Common myeloid progenitor, CD34-positive (primary cell): ENCODE data around the gene KCND1.
A peak's percentile ranks its signal among the peaks of the same experiment; 100 is the strongest.

Experiments
- CTCF ChIA-PET: fragments of 350-600 bp; sonication (Branson Sonifier 250); formaldehyde crosslinking; loops from one replicate; lab custom pipeline; 2021; ENCODE audit warnings: antibody characterized with exemption; lab: Charles Lee
- POLR2A ChIA-PET: fragments of 350-600 bp; sonication (Branson Sonifier 250); formaldehyde crosslinking; loops from one replicate; lab custom pipeline; 2021; ENCODE audit warnings: antibody characterized with exemption; lab: Charles Lee
- DNase-seq, 3 donors: peaks; one replicate each; pipeline versions ENCODE4 v3.0.0 to v3.0.0-alpha.2; 2013
- H3K27ac ChIP-seq, 2 experiments: 1 replicate in 1 of 2; 2 replicates in 1 of 2; pipeline ENCODE4 v1.7.0; 2013; ENCODE audit warnings: inconsistent platforms in 2 of 2, low read length in 2 of 2, mild to moderate bottlenecking in 2 of 2, low read depth in 1 of 2, moderate library complexity in 1 of 2; ENCODE audit not compliant: severe bottlenecking in 2 of 2, insufficient read depth in 1 of 2, poor library complexity in 1 of 2
- H3K27me3 ChIP-seq, 5 experiments: replicated peaks in 2 of 5; 1 replicate in 3 of 5; 2 replicates in 2 of 5; pipeline versions ENCODE4 v1.6.1 to v1.7.0; 2013; ENCODE audit warnings: low read length in 4 of 5, mild to moderate bottlenecking in 2 of 5, moderate library complexity in 2 of 5, inconsistent platforms in 1 of 5; ENCODE audit not compliant: insufficient read depth in 5 of 5, control insufficient read depth in 4 of 5
- H3K36me3 ChIP-seq, 4 experiments: 1 replicate in 2 of 4; 2 replicates in 2 of 4; pipeline versions ENCODE4 v1.6.1 to v1.7.0; 2013; ENCODE audit warnings: low read length in 3 of 4, control low read depth in 1 of 4, mild to moderate bottlenecking in 1 of 4; ENCODE audit not compliant: control insufficient read depth in 4 of 4, insufficient read depth in 4 of 4
- H3K4me1 ChIP-seq, 4 experiments: 1 replicate in 3 of 4; 2 replicates in 1 of 4; pipeline versions ENCODE4 v1.6.1 to v1.7.1; 2013; ENCODE audit warnings: low read length in 3 of 4, mild to moderate bottlenecking in 3 of 4, control low read depth in 1 of 4, inconsistent platforms in 1 of 4, moderate library complexity in 1 of 4; ENCODE audit not compliant: control insufficient read depth in 4 of 4, insufficient read depth in 4 of 4; ENCODE audit errors: control extremely low read depth in 1 of 4
- H3K4me3 ChIP-seq, 7 experiments: 1 replicate in 4 of 7; 2 replicates in 3 of 7; pipeline versions ENCODE4 v1.5.1 to v1.7.0; 2013; ENCODE audit warnings: mild to moderate bottlenecking in 7 of 7, low read length in 6 of 7, moderate library complexity in 6 of 7, inconsistent platforms in 2 of 7, low read depth in 2 of 7, control low read depth in 1 of 7; ENCODE audit not compliant: insufficient read depth in 4 of 7, control insufficient read depth in 1 of 7; ENCODE audit errors: extremely low read depth in 1 of 7
- H3K9me3 ChIP-seq, 5 experiments: 1 replicate in 4 of 5; 2 replicates in 1 of 5; pipeline versions ENCODE4 v1.6.1 to v1.7.1; 2013; ENCODE audit warnings: low read length in 4 of 5, mild to moderate bottlenecking in 2 of 5, inconsistent platforms in 1 of 5, low read depth in 1 of 5, moderate library complexity in 1 of 5; ENCODE audit not compliant: control insufficient read depth in 4 of 5, insufficient read depth in 2 of 5; ENCODE audit errors: control extremely low read depth in 1 of 5
- WGBS: methylation state at CpG from one replicate; pipeline ENCODE4 v1.1.5; 2013; ENCODE audit not compliant: insufficient coverage; 5-methylcytosine and 5-hydroxymethylcytosine counted together

The KCND1 gene

DNA sequence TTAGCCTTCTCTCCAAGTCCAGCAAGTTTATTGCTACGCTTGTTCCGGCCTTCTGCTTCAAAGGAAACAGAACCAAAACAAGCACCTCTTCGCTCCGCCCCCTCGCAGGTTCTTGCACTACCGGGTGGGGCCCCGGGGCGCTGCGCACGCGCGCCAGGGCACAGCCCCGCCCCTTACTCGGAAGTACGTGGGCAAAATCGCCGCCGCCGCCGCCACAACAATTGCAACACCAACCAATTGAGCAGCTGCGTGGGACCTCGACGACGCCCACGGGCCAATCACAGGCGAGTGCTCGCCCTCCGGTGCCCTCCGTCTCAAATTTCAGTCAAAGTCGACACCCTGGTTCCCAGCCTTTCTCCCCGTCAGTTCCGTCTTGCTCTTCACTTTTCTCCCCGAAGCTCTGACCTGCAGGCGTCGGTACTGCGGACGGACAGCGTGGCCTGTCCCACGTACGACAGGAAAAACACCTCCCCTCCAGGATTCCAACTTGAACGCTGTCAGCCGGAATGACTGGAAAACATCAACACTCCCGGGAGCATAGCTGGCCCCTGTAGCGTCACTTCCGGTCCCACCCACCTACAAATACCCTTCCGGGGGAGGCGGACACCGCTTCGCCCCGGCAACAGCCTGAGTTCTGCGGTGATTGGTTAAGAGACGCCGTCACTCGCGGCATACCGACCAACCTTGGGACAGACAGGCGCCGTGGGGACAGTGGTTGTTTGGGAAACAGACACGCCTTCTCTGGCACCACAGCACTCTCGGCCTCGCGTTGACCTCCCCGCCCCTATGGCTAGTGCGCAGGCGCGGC, 13.6 kb downstream of the KCND1 start:
- H3K9me3 ChIP-seq: peaks cover 0 to 2% (median 0%) of the 10 kb centered on the region in 5 experiments

DNA sequence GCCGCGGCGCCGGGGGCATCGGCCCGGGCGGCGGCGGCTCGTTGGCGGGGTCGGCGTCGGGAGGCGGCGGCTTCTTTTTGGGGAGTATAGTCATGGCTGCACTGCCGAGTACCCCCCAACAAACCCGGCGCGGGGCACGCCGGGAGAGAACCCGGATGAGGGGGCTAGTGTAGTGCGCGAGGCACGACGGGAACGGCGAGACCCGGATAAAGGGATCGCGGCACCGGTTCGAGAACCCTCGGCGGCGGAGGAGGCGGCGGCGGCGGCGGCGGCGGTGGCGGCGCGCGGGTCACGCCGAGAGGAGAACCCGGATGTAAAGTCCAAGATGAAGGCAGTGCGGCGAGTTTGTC, 14.2 kb downstream of the KCND1 start, which contains the start of gene OTUD5:
OTUD5 (minus strand) TSS at position 131 of the 350 bp plus-strand sequence; CDS start at position 94, 37 bp downstream.
- Histone ChIP-seq H3K9me3 (peaks cover 0 to 2% (median 0%) of the 10 kb centered on the region in 5 experiments), H3K27me3 (no peaks in the 10 kb centered on the region), H3K4me3 (peak within 1 kb of the TSS; percentile 57 to 87 (median 71)), H3K27ac (peak within 1 kb of the TSS; percentile 95 to 98), H3K4me1 (peaks cover 18 to 64% (median 25%) of the 10 kb centered on the region in 4 experiments), H3K36me3 (peaks cover 2 to 17% (median 5%) of the 10 kb centered on the region in 4 experiments)
- CTCF ChIA-PET: interaction anchor here (1.1 to 3.5 kb wide), 3 partner anchors 9 to 16 kb away, joined by 3 to 24 read pairs (median 3); no protein-coding TSS in a partner anchor
- DNase-seq: peak in 1 of 3 donors; percentile 46
- 49% methylated on average over 53 of the region's 53 CpGs for WGBS
- POLR2A ChIA-PET: interaction anchor here (0.7 to 1.3 kb wide), 4 partner anchors 43 to 209 kb away, joined by 3 read pairs; partner anchors contain the start of genes GRIPAP1, PQBP1 and TIMM17B

More for the DNA sequence above, 13.6 kb downstream of the KCND1 start:
- H3K27me3 ChIP-seq: no peaks in the 10 kb centered on the region
- peaks cover 18 to 61% (median 27%) of the 10 kb centered on the region in 4 experiments for H3K4me1 ChIP-seq
- H3K27ac ChIP-seq: peak overlapping the region; percentile 95 to 98
- H3K4me3 ChIP-seq: peak overlapping the region; percentile 57 to 87 (median 70)
- peak; percentile 97 to 99 (median 98) for DNase-seq
- CTCF ChIA-PET: interaction anchor here (1.0 to 2.0 kb wide), 6 partner anchors 10 to 86 kb away, joined by 3 to 9 read pairs (median 4); partner anchors contain the start of gene KCND1
- peaks cover 0 to 17% (median 5%) of the 10 kb centered on the region in 4 experiments for H3K36me3 ChIP-seq
- 36% methylated on average over 53 of the region's 66 CpGs for WGBS
- POLR2A ChIA-PET: interaction anchor here (0.5 to 1.3 kb wide), 11 partner anchors 14 to 208 kb away, joined by 3 to 10 read pairs (median 3); partner anchors contain the start of genes GRIPAP1, KCND1, PQBP1 and TFE3

DNA sequence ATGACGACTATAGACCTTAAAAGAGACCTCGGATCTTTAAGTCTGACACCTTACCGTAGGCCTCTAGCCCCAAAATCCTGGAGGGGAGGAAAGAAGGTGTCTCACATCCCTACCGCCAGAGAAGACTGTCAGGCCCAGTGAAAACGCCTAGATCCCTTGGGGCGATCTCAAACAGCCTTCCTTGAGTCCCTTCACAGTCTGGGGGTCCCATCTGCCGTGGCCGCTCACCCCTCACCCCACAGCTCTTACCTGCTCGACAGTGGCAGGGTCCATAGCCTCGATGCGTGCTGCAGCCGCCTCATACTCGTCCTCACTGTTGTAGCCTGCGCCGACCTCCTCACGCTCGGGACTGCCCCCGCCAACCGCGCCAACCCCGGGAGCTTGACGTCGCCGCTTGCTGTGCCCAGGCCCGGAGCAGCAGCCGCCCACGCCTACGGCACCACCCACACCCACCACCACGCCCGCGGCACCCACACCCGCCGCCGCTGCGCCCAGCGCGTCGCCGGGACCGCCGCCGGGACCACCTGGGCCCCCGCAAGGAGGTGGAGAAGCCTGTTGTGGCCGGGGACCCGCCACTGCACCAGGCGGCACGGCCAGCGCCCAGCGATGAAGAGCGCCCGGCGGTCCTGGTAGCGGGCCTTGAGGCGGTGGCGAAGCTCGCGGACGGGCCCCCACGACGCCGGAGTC, 14.8 kb downstream of the KCND1 start:
- Histone ChIP-seq H3K9me3 (peaks cover 0 to 2% (median 0%) of the 10 kb centered on the region in 5 experiments), H3K36me3 (peaks cover 2 to 17% (median 5%) of the 10 kb centered on the region in 4 experiments), H3K4me1 (peaks cover 14 to 61% (median 22%) of the 10 kb centered on the region in 4 experiments), H3K4me3 (peak overlapping the region; percentile 35 to 87 (median 71)), H3K27ac (peak overlapping the region; percentile 34 to 88), H3K27me3 (no peaks in the 10 kb centered on the region)
- 44% methylated on average over 41 of the region's 61 CpGs for WGBS
- ChIA-PET POLR2A (interaction anchor here (1.3 kb wide), 1 partner anchor 59 kb away, joined by 3 read pairs; the partner anchor contains the start of genes PQBP1 and TIMM17B), CTCF (interaction anchor here (1.1 to 3.5 kb wide), 3 partner anchors 8 to 18 kb away, joined by 3 to 24 read pairs (median 5); no protein-coding TSS in a partner anchor)
- DNase-seq: peak in 2 of 3 donors; percentile 27 to 37

DNA sequence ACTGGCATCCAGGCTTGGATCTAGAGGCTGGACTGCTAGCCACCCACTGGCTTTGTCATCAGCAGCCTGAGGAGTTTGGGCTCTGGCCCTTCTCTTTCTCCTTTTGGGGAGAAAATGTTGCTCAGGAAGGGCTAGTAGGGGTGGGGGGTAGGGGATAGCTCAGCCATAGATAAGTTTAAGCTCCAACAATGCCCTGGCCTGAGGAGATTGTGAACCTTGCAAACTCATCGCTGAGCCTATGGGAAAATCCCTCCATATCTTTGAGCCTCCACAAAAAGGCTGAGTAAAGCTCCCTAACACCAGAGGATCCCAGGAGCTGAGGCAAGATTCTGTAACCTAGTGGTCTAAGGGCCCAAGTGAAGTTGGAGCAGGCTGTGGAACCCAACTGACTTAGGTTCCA, 23.1 kb downstream of the KCND1 start:
- CTCF ChIA-PET: interaction anchor here (0.6 to 2.3 kb wide), 3 partner anchors 8 to 57 kb away, joined by 3 to 7 read pairs (median 3); partner anchors contain the start of gene OTUD5
- WGBS: 100% methylated on average over 1 of the region's 1 CpG
- no peaks in the 10 kb centered on the region for H3K9me3 ChIP-seq
- POLR2A ChIA-PET: no interaction called here
- H3K27ac ChIP-seq: no peak overlapping the region
- peaks cover 0 to 5% (median 3%) of the 10 kb centered on the region in 4 experiments for H3K36me3 ChIP-seq
- no peak overlapping the region for H3K4me3 ChIP-seq
- H3K27me3 ChIP-seq: no peaks in the 10 kb centered on the region
- peaks cover 0 to 22% (median 8%) of the 10 kb centered on the region in 4 experiments for H3K4me1 ChIP-seq
- DNase-seq: no peak

DNA sequence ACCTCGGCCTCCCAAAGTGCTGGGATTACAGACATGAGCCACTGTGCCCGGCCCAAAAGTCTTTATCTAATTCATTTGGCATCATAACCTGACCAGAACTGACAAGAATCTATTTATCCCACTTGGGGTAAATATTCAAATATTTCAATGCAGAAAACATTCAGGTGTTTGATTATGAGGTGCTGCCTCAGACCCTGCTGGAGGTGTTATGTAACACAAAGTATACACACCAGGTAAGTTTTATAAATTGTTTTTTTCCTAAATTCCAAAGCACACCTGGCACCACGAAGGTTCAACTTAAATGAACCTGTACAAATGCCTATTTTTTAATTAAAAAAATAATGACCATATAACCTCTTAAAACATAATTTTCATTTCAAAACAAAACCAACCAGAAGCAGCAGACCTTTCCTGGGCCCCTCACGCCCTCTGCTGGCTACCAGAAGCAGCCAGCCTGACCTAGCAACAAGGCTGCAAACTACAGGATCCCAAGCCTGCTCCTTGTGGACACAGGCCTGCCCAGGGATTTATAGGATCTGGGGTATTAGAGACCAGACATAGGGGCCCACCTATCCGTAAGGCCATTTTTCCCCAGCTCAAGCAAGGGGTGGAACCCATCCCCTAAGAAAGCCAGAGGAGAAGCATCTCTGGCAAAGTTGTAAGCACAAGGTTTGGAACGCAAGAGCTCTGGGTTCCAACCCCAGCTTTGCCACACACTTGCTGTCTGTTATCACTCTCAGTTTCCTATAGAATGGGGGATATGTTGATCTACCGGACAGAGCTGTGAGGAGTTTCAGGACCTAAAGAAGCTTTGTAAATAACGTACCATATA, 25.9 kb downstream of the KCND1 start:
- Histone ChIP-seq H3K4me1 (peaks cover 0 to 31% (median 27%) of the 10 kb centered on the region in 4 experiments), H3K27me3 (no peaks in the 10 kb centered on the region), H3K4me3 (no peak overlapping the region), H3K27ac (peak overlapping the region in 1 of 2 experiments; percentile 34), H3K9me3 (no peaks in the 10 kb centered on the region), H3K36me3 (peaks cover 0 to 11% (median 3%) of the 10 kb centered on the region in 4 experiments)
- ChIA-PET POLR2A (interaction anchor here (0.8 to 1.3 kb wide), 2 partner anchors 9 to 26 kb away, joined by 3 to 5 read pairs; no protein-coding TSS in a partner anchor), CTCF (interaction anchor here (0.6 to 3.5 kb wide), 13 partner anchors 9 to 314 kb away, joined by 3 to 24 read pairs (median 5); partner anchors contain the start of gene OTUD5)
- 48% methylated on average over 5 of the region's 8 CpGs for WGBS
- peak; percentile 30 to 59 (median 50) for DNase-seq

DNA sequence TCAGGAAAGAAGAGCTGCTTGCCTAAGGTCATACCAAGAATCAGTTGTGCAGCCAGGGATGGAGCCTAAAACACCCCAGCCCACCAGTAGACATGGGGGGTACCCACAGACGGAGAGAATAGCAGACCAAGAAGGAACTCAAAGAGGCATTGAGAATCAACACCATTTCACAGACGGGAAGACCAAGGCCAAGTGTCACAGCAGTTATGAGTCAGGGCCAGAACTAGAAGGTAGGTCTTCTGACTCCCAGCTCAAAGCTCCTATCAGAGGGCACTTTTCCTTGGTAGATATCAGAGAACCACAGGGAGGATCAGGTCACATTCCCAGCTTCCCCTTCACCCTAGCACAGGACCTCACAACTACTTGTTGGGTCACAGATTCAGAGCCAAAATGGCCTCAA, 28.7 kb downstream of the KCND1 start:
- peak overlapping the region in 1 of 2 experiments; percentile 37 for H3K27ac ChIP-seq
- H3K4me1 ChIP-seq: peaks cover 15 to 59% (median 54%) of the 10 kb centered on the region in 4 experiments
- WGBS: 80% methylated on average over 1 of the region's 2 CpGs
- peaks cover 0 to 9% (median under 1%) of the 10 kb centered on the region in 4 experiments for H3K36me3 ChIP-seq
- no peak for DNase-seq
- ChIA-PET POLR2A (no interaction called here), CTCF (interaction anchor here (1.0 to 1.3 kb wide), 2 partner anchors 22 to 31 kb away, joined by 3 to 5 read pairs; partner anchors contain the start of gene SLC35A2)
- no peaks in the 10 kb centered on the region for H3K9me3 ChIP-seq
- peaks cover 0 to 4% (median 0%) of the 10 kb centered on the region in 5 experiments for H3K27me3 ChIP-seq
- H3K4me3 ChIP-seq: no peak overlapping the region
